Right lobe of liver (tissue), 6 donors: ENCODE measurements around the gene SLC2A10. TPM values are rescaled to one million over a fixed set of nuclear protein-coding genes. Genes with fewer than 3 reads are reported as not detected.

Source experiments
- ATAC-seq, 4 donors: fragments of 200-7000 bp; cut with Tn5 transposase; one replicate each; pipeline ENCODE4 v1.9.1; 2020; ENCODE audit warnings: mild to moderate bottlenecking in 4 of 4, moderate library complexity in 4 of 4
- DNase-seq, 3 donors: peaks; one replicate each; pipeline ENCODE4 v3.0.0-alpha.2; 2020
- H3K27ac ChIP-seq, 3 donors: fragments of 200-600 bp; one replicate each; pipeline ENCODE4 v1.8.0; 2022
- H3K27me3 ChIP-seq, 2 donors: fragments of 200-600 bp; one replicate each; pipeline ENCODE4 v1.8.0; 2022
- H3K36me3 ChIP-seq, 4 donors: fragments of 200-600 bp; sonication (generic) in 1 of 4; one replicate each; pipeline versions ENCODE4 v1.5.1 to v1.8.0; 2017 to 2022; ENCODE audit warnings: control low read depth in 1 of 4
- H3K4me1 ChIP-seq, 4 donors: fragments of 200-600 bp; sonication (generic) in 1 of 4; one replicate each; pipeline versions ENCODE4 v1.5.1 to v1.8.0; 2017 to 2022; ENCODE audit warnings: control low read depth in 1 of 4
- H3K4me3 ChIP-seq, 3 donors: fragments of 200-600 bp; one replicate each; pipeline ENCODE4 v1.8.0; 2022
- H3K9me3 ChIP-seq, 4 donors: fragments of 200-600 bp; sonication (generic) in 1 of 4; one replicate each; pipeline versions ENCODE4 v1.5.1 to v1.8.0; 2017 to 2022; ENCODE audit warnings: control low read depth in 1 of 4
- POLR2A ChIP-seq: fragments of 450-650 bp; IDR thresholded peaks from one replicate; pipeline ENCODE4 v1.6.1; 2017; ENCODE audit warnings: antibody characterized with exemption, mild to moderate bottlenecking
- WGBS: methylation state at CpG from one replicate; pipeline ENCODE4 v1.1.6; 2018; ENCODE audit warnings: low coverage, low lambda C conversion rate; ENCODE audit not compliant: insufficient coverage; ENCODE audit errors: missing lambda C conversion rate; 5-methylcytosine and 5-hydroxymethylcytosine counted together
- intact Hi-C, 2 donors: fragments of 100-400 bp; cut with DNase I; formaldehyde crosslinking; loops; one replicate each; pipeline versions ENCODE4 v1.11.2 to v1.14.1; 2022
- total RNA-seq, 6 experiments: library from RNA; depleted of rRNA in 2 of 6; stranded (reverse); fragments of >200 nt in 2 of 6; fragmentation: NEBNext Ultra II Directional in 3 of 6; extraction: Animal tissue kit (Norgen Biotek cat#: 25700) in 3 of 6; gene quantifications; one replicate each; pipeline versions ENCODE4 v1.1.0 to v1.2.4, GENCODE V29; 2016 to 2023
- TF ChIP-seq, protein P1 (sequence below), 4 donors: fragments of 200-600 bp in 3 of 4; fragments of 450-650 bp in 1 of 4; IDR thresholded peaks; one replicate each; pipeline versions ENCODE4 v1.5.1 to v1.8.0; 2016 to 2022; ENCODE audit warnings: antibody characterized with exemption in 4 of 4, mild to moderate bottlenecking in 2 of 4
- donor health status: DM: no; HTN: yes; CAD: no.
- donor health status: DM: no; HTN: no; CAD: no.
- donor health status: DM: no; HTN: no; CAD: no.
- donor health status: DM: no; HTN: yes; CAD: no.
- donor health status: DM: no; HTN: yes; CAD: no.

The SLC2A10 gene
- total RNA-seq, 6 experiments from 2014 or later = 35.4 to 47.3 (median 42.7) TPM

- WGBS = 56% methylated on average over 13 of the region's 13 CpGs
- peak overlapping the region in 2 of 3 donors; percentile 82 for H3K27ac ChIP-seq
- no peak for TF ChIP-seq POLR2A
- TF ChIP-seq, protein P1, sequence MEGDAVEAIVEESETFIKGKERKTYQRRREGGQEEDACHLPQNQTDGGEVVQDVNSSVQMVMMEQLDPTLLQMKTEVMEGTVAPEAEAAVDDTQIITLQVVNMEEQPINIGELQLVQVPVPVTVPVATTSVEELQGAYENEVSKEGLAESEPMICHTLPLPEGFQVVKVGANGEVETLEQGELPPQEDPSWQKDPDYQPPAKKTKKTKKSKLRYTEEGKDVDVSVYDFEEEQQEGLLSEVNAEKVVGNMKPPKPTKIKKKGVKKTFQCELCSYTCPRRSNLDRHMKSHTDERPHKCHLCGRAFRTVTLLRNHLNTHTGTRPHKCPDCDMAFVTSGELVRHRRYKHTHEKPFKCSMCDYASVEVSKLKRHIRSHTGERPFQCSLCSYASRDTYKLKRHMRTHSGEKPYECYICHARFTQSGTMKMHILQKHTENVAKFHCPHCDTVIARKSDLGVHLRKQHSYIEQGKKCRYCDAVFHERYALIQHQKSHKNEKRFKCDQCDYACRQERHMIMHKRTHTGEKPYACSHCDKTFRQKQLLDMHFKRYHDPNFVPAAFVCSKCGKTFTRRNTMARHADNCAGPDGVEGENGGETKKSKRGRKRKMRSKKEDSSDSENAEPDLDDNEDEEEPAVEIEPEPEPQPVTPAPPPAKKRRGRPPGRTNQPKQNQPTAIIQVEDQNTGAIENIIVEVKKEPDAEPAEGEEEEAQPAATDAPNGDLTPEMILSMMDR (IDR thresholded peaks at IDR 0.05) = no peak
Measured at GRCh38 chr20:46690219-46691106, 19.0 kb upstream of the SLC2A10 start.

DNA sequence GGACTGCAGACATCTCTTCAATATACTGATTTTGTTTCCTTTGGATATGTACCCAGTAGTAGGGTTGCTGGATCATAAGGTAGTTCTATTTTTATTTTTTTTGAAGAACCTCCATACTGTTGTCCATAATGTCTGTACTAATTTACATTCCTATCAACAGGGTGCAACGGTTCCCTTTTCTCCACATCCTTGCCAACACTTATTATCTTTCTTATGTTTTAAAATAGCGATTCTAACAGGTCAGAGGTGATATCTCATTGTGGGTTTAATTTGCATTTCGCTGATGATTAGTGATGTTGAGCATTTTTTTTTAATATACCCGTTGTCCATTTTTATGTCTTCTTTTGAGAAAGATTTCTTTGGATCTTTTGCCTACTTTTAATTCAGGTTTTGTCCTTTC is 18.3 kb upstream of the SLC2A10 start:
- WGBS = 73% methylated on average over 4 of the region's 4 CpGs
- ATAC-seq (no peak), DNase-seq (no peak)
- peaks cover 0 to 16% (median 5%) of the 10 kb centered on the region in 4 donors for H3K4me1 ChIP-seq
- TF ChIP-seq, protein P1 (IDR thresholded peaks at IDR 0.05) = no peak
- TF ChIP-seq POLR2A = no peak
- intact Hi-C loops = no loop called here
- H3K27ac ChIP-seq = no peak overlapping the region
- no peaks in the 10 kb centered on the region for H3K27me3 ChIP-seq
- H3K4me3 ChIP-seq = no peak overlapping the region
- peaks cover 0 to 5% (median 0%) of the 10 kb centered on the region in 4 donors for H3K36me3 ChIP-seq
- H3K9me3 ChIP-seq = no peaks in the 10 kb centered on the region

More at GRCh38 chr20:46690219-46691106, 19.0 kb upstream of the SLC2A10 start:
- DNase-seq (no peak), ATAC-seq (peak in 1 of 4 donors; percentile 1)
- Histone ChIP-seq H3K4me1 (peaks cover 0 to 19% (median 5%) of the 10 kb centered on the region in 4 donors), H3K9me3 (no peaks in the 10 kb centered on the region), H3K4me3 (peak overlapping the region; percentile 75 to 93 (median 82)), H3K27me3 (no peaks in the 10 kb centered on the region), H3K36me3 (peaks cover 0 to 13% (median 0%) of the 10 kb centered on the region in 4 donors)
- intact Hi-C loops = no loop called here

DNA sequence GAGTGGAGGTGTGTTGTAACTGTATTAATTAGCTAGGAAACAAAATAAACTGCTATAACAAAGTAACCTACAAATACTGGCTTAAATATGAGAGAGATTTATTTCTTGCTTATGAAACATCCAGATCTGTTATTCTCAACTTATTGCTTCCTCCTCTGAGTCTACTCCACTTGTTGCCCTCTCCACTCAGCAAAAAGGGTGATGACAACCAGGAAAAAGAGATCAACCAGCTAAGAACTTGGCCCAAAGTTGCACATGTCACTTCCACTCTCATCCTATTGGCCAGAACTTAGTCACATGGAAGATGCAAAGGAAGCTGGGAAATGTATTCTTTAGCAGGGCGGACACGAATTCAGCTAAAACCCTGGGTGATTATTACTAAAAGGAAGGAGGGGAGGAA is 15.0 kb upstream of the SLC2A10 start:
- no peaks in the 10 kb centered on the region for H3K27me3 ChIP-seq
- H3K9me3 ChIP-seq = no peaks in the 10 kb centered on the region
- no peaks in the 10 kb centered on the region for H3K36me3 ChIP-seq
- H3K4me1 ChIP-seq = no peaks in the 10 kb centered on the region
- TF ChIP-seq, protein P1 (IDR thresholded peaks at IDR 0.05) = no peak
- no peak for TF ChIP-seq POLR2A
- ATAC-seq (peak; percentile 49 to 60 (median 54)), DNase-seq (no peak)
- H3K4me3 ChIP-seq = no peak overlapping the region
- no peak overlapping the region for H3K27ac ChIP-seq
- 62% methylated on average over 2 of the region's 2 CpGs for WGBS
- intact Hi-C loops = no loop called here

GRCh38 chr20:46695892-46696291 is 13.6 kb upstream of the SLC2A10 start:
- H3K27me3 ChIP-seq = no peaks in the 10 kb centered on the region
- H3K9me3 ChIP-seq = no peaks in the 10 kb centered on the region
- no peaks in the 10 kb centered on the region for H3K4me1 ChIP-seq
- intact Hi-C loops = no loop called here
- WGBS = 63% methylated on average over 3 of the region's 3 CpGs
- no peak overlapping the region for H3K4me3 ChIP-seq
- no peak for ATAC-seq
- H3K27ac ChIP-seq = no peak overlapping the region
- TF ChIP-seq POLR2A = no peak
- TF ChIP-seq, protein P1 (IDR thresholded peaks at IDR 0.05) = no peak
- DNase-seq = no peak
- H3K36me3 ChIP-seq = no peaks in the 10 kb centered on the region
